ENCODE results near the gene ZNF30. TPM values are rescaled to one million over a fixed set of nuclear protein-coding genes. Genes with fewer than 3 reads are reported as not detected.

The ZNF30 gene
- total and polyA plus RNA-seq, 4 donors = 1.3 to 1.8 (median 1.7) TPM

DNA sequence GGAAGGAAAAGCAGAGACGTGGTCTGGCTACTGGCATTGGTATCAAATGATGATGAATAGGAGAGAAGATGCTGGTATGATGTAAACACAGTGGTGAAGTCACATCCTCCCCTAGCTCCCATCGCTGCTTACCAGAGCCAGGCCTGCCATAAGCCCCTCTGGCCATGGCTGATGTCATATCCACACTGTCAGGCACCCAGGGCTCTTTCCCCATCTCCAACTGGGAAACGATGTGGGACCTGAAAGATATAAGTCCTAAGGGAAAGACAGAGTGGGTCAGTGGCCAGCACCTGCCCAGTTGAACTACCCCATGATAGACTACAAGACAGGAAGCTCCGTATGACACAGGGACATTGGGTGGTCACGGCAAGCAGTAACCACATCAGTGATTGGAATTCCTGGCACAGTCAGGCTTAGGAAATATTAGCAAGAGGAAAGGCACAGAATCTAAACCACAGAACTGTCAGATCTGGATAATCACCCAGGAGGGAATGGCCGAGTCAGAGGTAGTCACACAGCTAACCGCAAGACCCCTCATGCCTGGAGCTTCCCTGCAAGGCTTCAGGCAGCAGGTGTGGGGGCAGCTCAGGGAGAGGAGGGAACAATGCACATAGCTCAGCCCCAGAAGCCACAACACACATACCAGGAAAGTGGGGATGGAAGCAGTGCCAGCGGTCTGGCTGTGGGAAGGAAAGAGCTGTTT lies 33.6 kb downstream of the ZNF30 start:
- DNase-seq (ENCODE audit: low spot score) = no peak
- Histone ChIP-seq H3K9ac (ENCODE audit: low read depth in 1 of 2, low read length in 2 of 2) (no peak overlapping the region), H3K27me3 (ENCODE audit: control insufficient read depth in 4 of 4, insufficient read depth in 4 of 4, low read length in 3 of 4) (no peaks in the 10 kb centered on the region), H3K9me3 (ENCODE audit: control insufficient read depth in 4 of 4, low read length in 3 of 4) (peaks cover 38 to 60% (median 49%) of the 10 kb centered on the region in 4 donors), H3K4me1 (ENCODE audit: control insufficient read depth in 4 of 4, insufficient read depth in 4 of 4, low read length in 3 of 4) (peaks cover 11 to 17% (median 11%) of the 10 kb centered on the region in 4 donors), H3K27ac (ENCODE audit: low read depth in 1 of 2, low read length in 2 of 2) (no peak overlapping the region), H3K36me3 (ENCODE audit: control insufficient read depth in 4 of 4, insufficient read depth in 3 of 4, low read depth in 1 of 4, low read length in 3 of 4) (peaks cover 11 to 51% (median 41%) of the 10 kb centered on the region in 4 donors), H3K4me3 (ENCODE audit: low read depth in 1 of 3, low read length in 3 of 3) (peak overlapping the region in 2 of 3 donors; percentile 12 to 57)
- 98% methylated on average over 8 of the region's 8 CpGs for WGBS
- TF ChIP-seq FOXA1 (IDR thresholded peaks at IDR 0.05) = no peak

DNA sequence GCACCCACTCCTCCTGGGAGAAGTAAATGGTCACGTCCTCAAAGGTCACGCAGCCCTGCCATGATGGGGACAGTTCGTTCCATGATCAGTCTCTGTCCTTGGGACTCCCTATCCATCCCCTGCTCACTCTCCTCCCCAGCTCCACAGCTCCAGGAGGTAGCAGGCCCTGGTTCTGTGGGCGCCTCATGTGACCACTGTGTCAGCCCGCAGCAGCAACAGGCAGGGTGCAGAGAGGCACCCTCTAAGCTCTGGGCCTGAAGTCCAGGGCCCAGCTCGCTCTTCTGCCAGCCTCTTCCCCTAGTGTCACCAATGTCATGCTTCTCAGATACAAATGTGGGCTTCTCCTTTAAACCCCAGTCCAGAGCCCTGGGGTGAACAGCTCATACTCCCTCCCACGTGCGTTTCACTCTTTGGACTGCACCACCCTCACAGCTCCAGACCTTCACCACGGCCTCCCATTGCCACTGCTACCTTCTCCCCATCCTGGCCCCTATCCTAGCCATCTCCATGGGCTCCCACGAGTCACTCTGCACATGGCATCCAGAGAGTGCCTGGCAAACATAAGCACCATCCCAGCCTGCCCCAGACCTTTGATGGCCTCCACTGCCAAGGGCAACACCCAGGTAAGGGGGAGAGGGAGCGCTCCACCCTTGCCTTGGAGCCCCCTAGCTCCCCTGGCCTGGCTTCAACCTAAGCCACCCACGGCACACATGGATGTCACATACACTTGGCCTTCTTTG lies 34.4 kb downstream of the ZNF30 start:
- peaks cover 11 to 17% (median 11%) of the 10 kb centered on the region in 4 donors for H3K4me1 ChIP-seq (ENCODE audit: control insufficient read depth in 4 of 4, insufficient read depth in 4 of 4, low read length in 3 of 4)
- H3K36me3 ChIP-seq (ENCODE audit: control insufficient read depth in 4 of 4, insufficient read depth in 3 of 4, low read depth in 1 of 4, low read length in 3 of 4) = peaks cover 11 to 48% (median 37%) of the 10 kb centered on the region in 4 donors
- H3K27me3 ChIP-seq (ENCODE audit: control insufficient read depth in 4 of 4, insufficient read depth in 4 of 4, low read length in 3 of 4) = no peaks in the 10 kb centered on the region
- no peak for TF ChIP-seq FOXA1 (IDR thresholded peaks at IDR 0.05)
- TF ChIP-seq HNF4A (conservative IDR thresholded peaks at IDR 0.05) = no peak
- TF ChIP-seq NR2F2 (IDR thresholded peaks at IDR 0.05) = no peak
- no peak for TF ChIP-seq RAD21 (IDR thresholded peaks at IDR 0.05)
- no peak for TF ChIP-seq SP1 (IDR thresholded peaks at IDR 0.05)
- TF ChIP-seq, protein P1, sequence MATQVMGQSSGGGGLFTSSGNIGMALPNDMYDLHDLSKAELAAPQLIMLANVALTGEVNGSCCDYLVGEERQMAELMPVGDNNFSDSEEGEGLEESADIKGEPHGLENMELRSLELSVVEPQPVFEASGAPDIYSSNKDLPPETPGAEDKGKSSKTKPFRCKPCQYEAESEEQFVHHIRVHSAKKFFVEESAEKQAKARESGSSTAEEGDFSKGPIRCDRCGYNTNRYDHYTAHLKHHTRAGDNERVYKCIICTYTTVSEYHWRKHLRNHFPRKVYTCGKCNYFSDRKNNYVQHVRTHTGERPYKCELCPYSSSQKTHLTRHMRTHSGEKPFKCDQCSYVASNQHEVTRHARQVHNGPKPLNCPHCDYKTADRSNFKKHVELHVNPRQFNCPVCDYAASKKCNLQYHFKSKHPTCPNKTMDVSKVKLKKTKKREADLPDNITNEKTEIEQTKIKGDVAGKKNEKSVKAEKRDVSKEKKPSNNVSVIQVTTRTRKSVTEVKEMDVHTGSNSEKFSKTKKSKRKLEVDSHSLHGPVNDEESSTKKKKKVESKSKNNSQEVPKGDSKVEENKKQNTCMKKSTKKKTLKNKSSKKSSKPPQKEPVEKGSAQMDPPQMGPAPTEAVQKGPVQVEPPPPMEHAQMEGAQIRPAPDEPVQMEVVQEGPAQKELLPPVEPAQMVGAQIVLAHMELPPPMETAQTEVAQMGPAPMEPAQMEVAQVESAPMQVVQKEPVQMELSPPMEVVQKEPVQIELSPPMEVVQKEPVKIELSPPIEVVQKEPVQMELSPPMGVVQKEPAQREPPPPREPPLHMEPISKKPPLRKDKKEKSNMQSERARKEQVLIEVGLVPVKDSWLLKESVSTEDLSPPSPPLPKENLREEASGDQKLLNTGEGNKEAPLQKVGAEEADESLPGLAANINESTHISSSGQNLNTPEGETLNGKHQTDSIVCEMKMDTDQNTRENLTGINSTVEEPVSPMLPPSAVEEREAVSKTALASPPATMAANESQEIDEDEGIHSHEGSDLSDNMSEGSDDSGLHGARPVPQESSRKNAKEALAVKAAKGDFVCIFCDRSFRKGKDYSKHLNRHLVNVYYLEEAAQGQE (IDR thresholded peaks at IDR 0.05) = no peak
- no peak for TF ChIP-seq HNF4G (IDR thresholded peaks at IDR 0.05)
- TF ChIP-seq, protein P2, sequence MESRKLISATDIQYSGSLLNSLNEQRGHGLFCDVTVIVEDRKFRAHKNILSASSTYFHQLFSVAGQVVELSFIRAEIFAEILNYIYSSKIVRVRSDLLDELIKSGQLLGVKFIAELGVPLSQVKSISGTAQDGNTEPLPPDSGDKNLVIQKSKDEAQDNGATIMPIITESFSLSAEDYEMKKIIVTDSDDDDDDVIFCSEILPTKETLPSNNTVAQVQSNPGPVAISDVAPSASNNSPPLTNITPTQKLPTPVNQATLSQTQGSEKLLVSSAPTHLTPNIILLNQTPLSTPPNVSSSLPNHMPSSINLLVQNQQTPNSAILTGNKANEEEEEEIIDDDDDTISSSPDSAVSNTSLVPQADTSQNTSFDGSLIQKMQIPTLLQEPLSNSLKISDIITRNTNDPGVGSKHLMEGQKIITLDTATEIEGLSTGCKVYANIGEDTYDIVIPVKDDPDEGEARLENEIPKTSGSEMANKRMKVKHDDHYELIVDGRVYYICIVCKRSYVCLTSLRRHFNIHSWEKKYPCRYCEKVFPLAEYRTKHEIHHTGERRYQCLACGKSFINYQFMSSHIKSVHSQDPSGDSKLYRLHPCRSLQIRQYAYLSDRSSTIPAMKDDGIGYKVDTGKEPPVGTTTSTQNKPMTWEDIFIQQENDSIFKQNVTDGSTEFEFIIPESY (IDR thresholded peaks at IDR 0.05) = no peak
- TF ChIP-seq JUND (IDR thresholded peaks at IDR 0.05) = no peak
- TF ChIP-seq YY1 (IDR thresholded peaks at IDR 0.05) = no peak
- peak overlapping the region in 2 of 3 donors; percentile 1 to 57 for H3K4me3 ChIP-seq (ENCODE audit: low read depth in 1 of 3, low read length in 3 of 3)
- peaks cover 37 to 52% (median 47%) of the 10 kb centered on the region in 4 donors for H3K9me3 ChIP-seq (ENCODE audit: control insufficient read depth in 4 of 4, low read length in 3 of 4)
- no peak overlapping the region for H3K9ac ChIP-seq (ENCODE audit: low read depth in 1 of 2, low read length in 2 of 2)
- no peak overlapping the region for H3K27ac ChIP-seq (ENCODE audit: low read depth in 1 of 2, low read length in 2 of 2)
- DNase-seq (ENCODE audit: low spot score) = no peak
- 97% methylated on average over 12 of the region's 12 CpGs for WGBS
